Activated T-cell treated with anti-CD3 and anti-CD28 coated beads, Interleukin-2, amount 50 U/mL, for 1 hour (primary cell): ENCODE data around the gene CBLIF.
"Not testable (repeated sequence)": the region's sequence is repeated elsewhere in the genome, so short reads cannot be mapped to it uniquely, and the experiment has no call there.

ENCODE experiments used
- DNase-seq: peaks from one replicate; pipeline ENCODE4 v3.0.0-alpha.2; 2020

The CBLIF gene

DNA sequence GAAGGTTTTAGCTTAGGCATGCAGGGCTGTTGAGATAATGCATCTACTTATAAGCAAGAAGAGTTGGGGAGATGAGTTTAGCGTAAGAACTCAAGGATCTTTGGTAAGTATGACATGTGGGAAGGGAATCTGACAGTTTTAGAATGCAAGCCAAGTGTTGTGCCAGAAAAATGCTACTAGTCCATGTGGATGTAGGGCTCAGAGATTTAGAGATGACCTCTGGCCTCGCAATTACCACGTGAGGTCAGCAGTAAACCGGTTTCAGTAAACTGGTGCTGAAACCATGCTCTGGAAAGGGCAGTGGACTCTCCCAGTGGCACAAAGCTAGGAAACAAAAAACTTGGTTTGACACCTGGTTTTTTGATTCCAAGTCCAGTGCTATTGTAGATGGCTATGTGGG is 53.7 kb downstream of the CBLIF start:
- DNase-seq, result no peak

DNA sequence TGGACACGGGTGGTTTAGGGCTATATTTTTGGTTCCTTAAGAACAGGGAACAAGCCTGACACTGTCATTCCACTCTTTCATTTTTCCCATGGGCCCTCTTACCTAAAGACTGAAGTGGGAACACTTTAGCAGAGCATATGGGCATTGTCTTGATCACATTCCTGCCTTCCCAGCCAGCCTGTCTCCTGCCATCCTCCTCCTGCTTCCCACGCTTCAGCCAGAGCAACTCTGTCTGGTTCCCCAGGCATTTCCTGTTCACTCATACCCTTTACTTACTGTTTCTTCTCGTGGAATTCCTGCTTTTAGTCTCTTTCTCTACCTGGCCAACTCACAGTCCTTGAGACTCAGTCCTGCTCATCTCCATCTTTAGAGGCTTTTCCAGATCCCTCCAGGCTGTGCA is 57.5 kb downstream of the CBLIF start:
- DNase-seq, result no peak

GRCh38 chr11:59787255-59787588 is 58.1 kb downstream of the CBLIF start:
- no peak for DNase-seq

GRCh38 chr11:59785818-59786217 is 59.5 kb downstream of the CBLIF start:
- DNase-seq, result no peak

DNA sequence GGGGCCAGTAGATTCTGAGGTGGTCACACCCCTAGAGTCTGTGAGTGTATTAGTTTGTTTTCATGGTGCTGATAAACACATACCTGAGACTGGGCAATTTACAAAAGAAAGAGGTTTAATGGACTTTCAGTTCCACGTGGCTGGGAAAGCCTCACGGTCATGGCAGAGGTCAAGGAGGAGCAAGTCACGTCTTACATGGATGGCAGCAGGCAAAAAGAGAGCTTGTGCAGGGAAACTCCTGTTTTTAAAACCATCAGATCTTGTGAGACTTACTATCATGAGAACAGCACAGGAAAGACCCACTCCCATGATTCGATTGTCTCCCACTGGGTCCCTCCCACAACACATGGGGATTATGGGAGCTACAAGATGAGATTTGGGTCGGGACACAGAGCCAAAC is 60.9 kb downstream of the CBLIF start:
- not testable (repeated sequence) for DNase-seq

DNA sequence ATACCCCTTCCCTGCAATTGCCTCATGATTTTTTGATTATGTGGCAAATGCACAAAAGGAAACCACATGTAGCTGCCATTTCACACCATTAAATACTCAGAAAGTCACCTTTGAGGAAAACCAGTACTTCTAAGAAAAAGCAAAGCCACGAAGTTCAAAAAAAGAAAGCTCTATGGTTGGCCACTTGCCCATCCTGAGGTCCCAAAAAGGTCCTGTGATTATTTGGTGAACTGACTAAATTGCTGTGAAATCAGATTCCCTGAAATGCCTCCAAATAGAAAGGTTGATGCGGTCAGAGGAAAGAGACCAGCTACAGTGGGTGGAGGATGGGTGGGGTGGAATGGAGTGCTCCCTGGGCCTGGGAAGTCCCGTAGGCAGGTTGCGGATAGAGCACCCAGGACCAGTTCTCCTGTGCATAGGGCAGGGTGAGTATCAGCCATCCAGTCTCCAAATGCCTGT is 61.6 kb downstream of the CBLIF start:
- DNase-seq, result no peak

GRCh38 chr11:59782080-59782479 is 63.2 kb downstream of the CBLIF start:
- no peak for DNase-seq

DNA sequence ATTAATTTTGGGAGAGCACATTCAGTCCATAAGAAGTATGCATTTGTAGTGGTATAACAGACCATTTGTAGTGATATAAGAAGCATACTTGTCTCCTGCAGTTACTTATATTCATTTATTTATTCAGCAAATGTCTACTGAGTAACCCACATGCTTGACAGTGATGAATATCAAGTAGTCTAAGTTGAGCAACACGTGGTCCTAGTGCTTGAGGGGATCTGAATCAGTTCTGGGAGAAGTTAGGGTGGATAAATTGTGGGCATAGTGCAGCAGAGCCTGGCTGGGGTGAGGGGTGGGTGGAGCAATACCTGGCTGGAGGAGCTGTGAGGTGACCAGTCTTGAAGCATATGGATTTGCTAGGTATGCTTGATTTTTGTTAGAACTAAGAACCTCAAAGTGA is 65.8 kb downstream of the CBLIF start:
- DNase-seq, result no peak
